HCT116 (cell line): ENCODE data around the gene SEC24D. TPM values are rescaled to one million over a fixed set of nuclear protein-coding genes. Genes with fewer than 3 reads are reported as not detected.

Experiments
- ATAC-seq: fragments of 200-7000 bp; cut with Tn5 transposase; 2 replicates; pipeline ENCODE4 v1.9.1; 2020; ENCODE audit warnings: mild to moderate bottlenecking, moderate library complexity
- BruUV-seq: library from RNA; stranded (reverse); fragments of 400-500 nt; replicated peaks from 2 replicates; lab custom pipeline; 2021; lab: Mats Ljungman, UMichigan
- CTCF ChIA-PET: fragments of 300-600 bp; sonication (Branson Sonifier 250); formaldehyde crosslinking; loops from one replicate; lab custom pipeline; 2021; ENCODE audit warnings: antibody characterized with exemption; lab: Charles Lee
- POLR2A ChIA-PET: fragments of 300-600, 350-600 bp; sonication (Branson Sonifier 250); formaldehyde crosslinking; loops from one replicate; lab custom pipeline; 2021; ENCODE audit warnings: antibody characterized with exemption; lab: Charles Lee
- RAD21 ChIA-PET, 2 experiments: fragments of 300-600 bp; sonication (Branson Sonifier 250); formaldehyde crosslinking; loops; one replicate each; lab custom pipeline; 2023; ENCODE audit warnings: low total read pairs in 2 of 2; ENCODE audit not compliant: uncharacterized antibody in 2 of 2, unreplicated experiment in 2 of 2, low non-redundant PET in 1 of 2; lab: Charles Lee
- DNase-seq: peaks from one replicate; pipeline ENCODE4 v3.0.0-alpha.2; 2010; ENCODE audit warnings: low read depth, low spot score
- H2AFZ ChIP-seq: fragments of 200-600 bp; shearing (Covaris generic), sonication (generic); 2 replicates; pipeline ENCODE4 v1.6.1; 2017; ENCODE audit warnings: low read depth, mixed run types, mixed read lengths, antibody characterized with exemption, low read length; ENCODE audit not compliant: poor library complexity, severe bottlenecking
- H3K27ac ChIP-seq: 2 replicates; pipeline ENCODE4 v1.5.1; 2012; ENCODE audit warnings: low read depth, low read length
- H3K27me3 ChIP-seq: fragments of 200-600 bp; sonication (generic); 2 replicates; pipeline ENCODE4 v1.6.1; 2016; ENCODE audit warnings: mixed run types, low read length, mixed read lengths; ENCODE audit not compliant: insufficient read depth
- H3K36me3 ChIP-seq, 2 experiments: fragments of 200-500 bp in 1 of 2; fragments of 200-600 bp in 1 of 2; sonication (Bioruptor generic) in 1 of 2; sonication (generic) in 1 of 2; 2 replicates each; pipeline versions ENCODE4 v1.5.1 to v1.6.1; 2014 to 2016; ENCODE audit warnings: low read length in 2 of 2, inconsistent platforms in 1 of 2, mixed read lengths in 1 of 2, mixed run types in 1 of 2; ENCODE audit not compliant: insufficient read depth in 2 of 2, control insufficient read depth in 1 of 2
- H3K4me1 ChIP-seq, 2 experiments: fragments of 200-600 bp in 1 of 2; sonication (generic) in 1 of 2; 2 replicates each; pipeline versions ENCODE4 v1.5.1 to v1.6.1; 2012 to 2017; ENCODE audit warnings: low read length in 2 of 2, inconsistent platforms in 1 of 2, mild to moderate bottlenecking in 1 of 2, mixed read lengths in 1 of 2, mixed run types in 1 of 2, moderate library complexity in 1 of 2; ENCODE audit not compliant: insufficient read depth in 2 of 2, control insufficient read depth in 1 of 2
- H3K4me2 ChIP-seq: fragments of 200-600 bp; sonication (generic); 2 replicates; pipeline ENCODE4 v1.6.1; 2017; ENCODE audit warnings: mixed run types, low read length, mixed read lengths
- H3K4me3 ChIP-seq, 2 experiments: fragments of 200-600 bp in 1 of 2; sonication (generic) in 1 of 2; replicated peaks in 1 of 2; 2 replicates each; pipeline ENCODE4 v1.5.1; 2011 to 2016; ENCODE audit warnings: low read length in 2 of 2, control low read depth in 1 of 2, low read depth in 1 of 2, mild to moderate bottlenecking in 1 of 2, mixed read lengths in 1 of 2, mixed run types in 1 of 2
- H3K79me2 ChIP-seq: fragments of 200-600 bp; sonication (generic); 2 replicates; pipeline ENCODE4 v1.6.1; 2017; ENCODE audit warnings: mild to moderate bottlenecking, mixed run types, low read length, moderate library complexity, mixed read lengths; ENCODE audit not compliant: insufficient read depth
- H3K9ac ChIP-seq: fragments of 200-600 bp; sonication (generic); 2 replicates; pipeline ENCODE4 v1.6.1; 2016; ENCODE audit warnings: low read length, mixed read lengths
- H3K9me2 ChIP-seq: fragments of 200-600 bp; sonication (generic), shearing (Covaris generic); 2 replicates; pipeline ENCODE4 v1.6.1; 2017; ENCODE audit warnings: mixed run types, mild to moderate bottlenecking, moderate library complexity; ENCODE audit not compliant: insufficient read depth
- H3K9me3 ChIP-seq, 2 experiments: fragments of 200-500 bp in 1 of 2; fragments of 200-600 bp in 1 of 2; sonication (Bioruptor generic) in 1 of 2; sonication (generic) in 1 of 2; 2 replicates each; pipeline ENCODE4 v1.6.1; 2014 to 2017; ENCODE audit warnings: low read length in 2 of 2, mixed read lengths in 2 of 2, inconsistent platforms in 1 of 2, low read depth in 1 of 2, mild to moderate bottlenecking in 1 of 2, mixed run types in 1 of 2, moderate library complexity in 1 of 2; ENCODE audit not compliant: control insufficient read depth in 1 of 2, insufficient read depth in 1 of 2
- H4K20me1 ChIP-seq: fragments of 200-600 bp; sonication (generic), shearing (Covaris generic); 2 replicates; pipeline ENCODE4 v1.6.1; 2017; ENCODE audit warnings: mixed run types, mild to moderate bottlenecking, moderate library complexity; ENCODE audit not compliant: insufficient read depth
- CBX3 ChIP-seq: IDR thresholded peaks from 2 replicates; pipeline ENCODE4 v1.6.1; 2012; ENCODE audit warnings: low read depth
- CEBPB ChIP-seq: IDR thresholded peaks from 2 replicates; pipeline ENCODE4 v1.6.1; 2012; ENCODE audit warnings: low read depth
- EGR1 ChIP-seq: IDR thresholded peaks from 2 replicates; pipeline ENCODE4 v1.6.1; 2012; ENCODE audit warnings: low read depth
- EZH2 ChIP-seq: fragments of 200-600 bp; sonication (generic); IDR thresholded peaks from 2 replicates; pipeline ENCODE4 v1.6.1; 2017; ENCODE audit warnings: antibody characterized with exemption, mixed run types
- POLR2A ChIP-seq: IDR thresholded peaks from 2 replicates; pipeline ENCODE4 v1.7.0; 2011; ENCODE audit warnings: borderline replicate concordance; ENCODE audit not compliant: insufficient read depth, insufficient read length; ENCODE audit errors: extremely low read depth
- RAD21 ChIP-seq: IDR thresholded peaks from 2 replicates; pipeline ENCODE4 v1.6.1; 2012; ENCODE audit warnings: low read depth, mild to moderate bottlenecking
- SIN3A ChIP-seq: IDR thresholded peaks from 2 replicates; pipeline ENCODE4 v1.6.1; 2012; ENCODE audit warnings: low read depth
- SP1 ChIP-seq: IDR thresholded peaks from 2 replicates; pipeline ENCODE4 v1.6.1; 2012; ENCODE audit warnings: low read depth
- SRF ChIP-seq: IDR thresholded peaks from 2 replicates; pipeline ENCODE4 v1.6.1; 2012; ENCODE audit warnings: low read depth
- TCF7L2 ChIP-seq: IDR thresholded peaks from 2 replicates; pipeline ENCODE4 v1.7.0; 2011; ENCODE audit warnings: borderline replicate concordance, inconsistent platforms; ENCODE audit not compliant: insufficient read depth, insufficient read length; ENCODE audit errors: extremely low read depth
- ZFX ChIP-seq: fragments of 450-650 bp; IDR thresholded peaks from 2 replicates; pipeline ENCODE4 v1.6.1; 2017
- ZNF274 ChIP-seq: fragments of 200-500 bp; sonication (Bioruptor generic); IDR thresholded peaks from 2 replicates; pipeline ENCODE4 v1.6.1; 2014; ENCODE audit warnings: mild to moderate bottlenecking, low read depth, low read length, inconsistent platforms
- intact Hi-C: fragments of 100-400 bp; cut with micrococcal nuclease; formaldehyde crosslinking; loops from 2 replicates; pipeline ENCODE4 v1.10.0; 2022
- total RNA-seq: library from RNA; stranded (reverse); gene quantifications from one replicate; pipeline ENCODE4 v1.2.1, GENCODE V29; 2021; ENCODE audit not compliant: unreplicated experiment
- TF ChIP-seq, protein P1 (sequence below), 3 experiments: fragments of 200-600 bp in 1 of 3; sonication (generic) in 1 of 3; IDR thresholded peaks in 2 of 3; conservative IDR thresholded peaks in 1 of 3; 2 replicates each; pipeline ENCODE4 v1.5.1; 2012 to 2017; ENCODE audit warnings: low read depth in 2 of 3, low read length in 2 of 3, antibody characterized with exemption in 1 of 3, borderline replicate concordance in 1 of 3, control low read depth in 1 of 3, mild to moderate bottlenecking in 1 of 3, mixed read lengths in 1 of 3, mixed run types in 1 of 3, moderate library complexity in 1 of 3; ENCODE audit not compliant: insufficient read depth in 1 of 3
- TF ChIP-seq, protein P2 (sequence below): IDR thresholded peaks from 2 replicates; pipeline ENCODE4 v1.6.1; 2012; ENCODE audit warnings: low read depth
- TF ChIP-seq, protein P3 (sequence below): IDR thresholded peaks from 2 replicates; pipeline ENCODE4 v1.6.1; 2012
- TF ChIP-seq, protein P4 (sequence below): IDR thresholded peaks from 2 replicates; pipeline ENCODE4 v1.6.1; 2011; ENCODE audit warnings: mild to moderate bottlenecking, low read length, moderate library complexity; ENCODE audit not compliant: insufficient replicate concordance; ENCODE audit errors: extremely low read depth
- TF ChIP-seq, protein P5 (sequence below): IDR thresholded peaks from 2 replicates; pipeline ENCODE4 v1.6.1; 2012

SEC24D gene
- total RNA-seq, 1 experiment from 2014 or later, result 28.5 TPM

DNA sequence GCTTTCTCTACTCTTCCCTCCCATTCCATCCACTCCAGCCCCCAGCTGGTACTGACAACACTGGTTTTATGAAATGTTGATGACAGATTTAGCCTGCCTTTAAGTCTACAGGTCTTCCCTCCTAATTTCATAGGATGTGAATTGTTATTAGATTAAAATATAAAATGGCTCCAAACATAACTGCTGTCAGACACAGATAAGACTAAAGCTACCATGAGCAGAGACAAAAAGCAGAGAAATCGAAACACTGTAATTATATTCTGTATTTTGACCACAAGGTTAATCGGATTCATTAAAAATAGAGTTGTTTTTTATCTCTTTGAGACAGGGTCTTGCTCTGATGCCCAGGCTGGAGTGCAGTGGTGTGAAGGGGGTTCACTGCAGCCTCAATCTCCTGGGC is 28.3 kb downstream of the SEC24D start:
- BruUV-seq, result no TSS peak
- H3K9me3 ChIP-seq, result no peaks in the 10 kb centered on the region
- no peaks in the 10 kb centered on the region for H3K9me2 ChIP-seq
- no peak overlapping the region for H2AFZ ChIP-seq
- no peaks in the 10 kb centered on the region for H3K27me3 ChIP-seq
- TF ChIP-seq CBX3 (no peak), ZNF274 (no peak), RAD21 (no peak), SRF (no peak), EGR1 (no peak), CEBPB (no peak), SP1 (no peak), SIN3A (no peak), POLR2A (no peak), ZFX (no peak), EZH2 (no peak), TCF7L2 (no peak)
- TF ChIP-seq, protein P1, sequence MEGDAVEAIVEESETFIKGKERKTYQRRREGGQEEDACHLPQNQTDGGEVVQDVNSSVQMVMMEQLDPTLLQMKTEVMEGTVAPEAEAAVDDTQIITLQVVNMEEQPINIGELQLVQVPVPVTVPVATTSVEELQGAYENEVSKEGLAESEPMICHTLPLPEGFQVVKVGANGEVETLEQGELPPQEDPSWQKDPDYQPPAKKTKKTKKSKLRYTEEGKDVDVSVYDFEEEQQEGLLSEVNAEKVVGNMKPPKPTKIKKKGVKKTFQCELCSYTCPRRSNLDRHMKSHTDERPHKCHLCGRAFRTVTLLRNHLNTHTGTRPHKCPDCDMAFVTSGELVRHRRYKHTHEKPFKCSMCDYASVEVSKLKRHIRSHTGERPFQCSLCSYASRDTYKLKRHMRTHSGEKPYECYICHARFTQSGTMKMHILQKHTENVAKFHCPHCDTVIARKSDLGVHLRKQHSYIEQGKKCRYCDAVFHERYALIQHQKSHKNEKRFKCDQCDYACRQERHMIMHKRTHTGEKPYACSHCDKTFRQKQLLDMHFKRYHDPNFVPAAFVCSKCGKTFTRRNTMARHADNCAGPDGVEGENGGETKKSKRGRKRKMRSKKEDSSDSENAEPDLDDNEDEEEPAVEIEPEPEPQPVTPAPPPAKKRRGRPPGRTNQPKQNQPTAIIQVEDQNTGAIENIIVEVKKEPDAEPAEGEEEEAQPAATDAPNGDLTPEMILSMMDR (IDR thresholded peaks at IDR 0.05 in 2 of 3, conservative IDR thresholded peaks at IDR 0.05 in 1 of 3; ENCODE audit: borderline replicate concordance in 1 of 3, insufficient read depth in 1 of 3, low read depth in 2 of 3, low read length in 2 of 3), result no peak
- TF ChIP-seq, protein P2, sequence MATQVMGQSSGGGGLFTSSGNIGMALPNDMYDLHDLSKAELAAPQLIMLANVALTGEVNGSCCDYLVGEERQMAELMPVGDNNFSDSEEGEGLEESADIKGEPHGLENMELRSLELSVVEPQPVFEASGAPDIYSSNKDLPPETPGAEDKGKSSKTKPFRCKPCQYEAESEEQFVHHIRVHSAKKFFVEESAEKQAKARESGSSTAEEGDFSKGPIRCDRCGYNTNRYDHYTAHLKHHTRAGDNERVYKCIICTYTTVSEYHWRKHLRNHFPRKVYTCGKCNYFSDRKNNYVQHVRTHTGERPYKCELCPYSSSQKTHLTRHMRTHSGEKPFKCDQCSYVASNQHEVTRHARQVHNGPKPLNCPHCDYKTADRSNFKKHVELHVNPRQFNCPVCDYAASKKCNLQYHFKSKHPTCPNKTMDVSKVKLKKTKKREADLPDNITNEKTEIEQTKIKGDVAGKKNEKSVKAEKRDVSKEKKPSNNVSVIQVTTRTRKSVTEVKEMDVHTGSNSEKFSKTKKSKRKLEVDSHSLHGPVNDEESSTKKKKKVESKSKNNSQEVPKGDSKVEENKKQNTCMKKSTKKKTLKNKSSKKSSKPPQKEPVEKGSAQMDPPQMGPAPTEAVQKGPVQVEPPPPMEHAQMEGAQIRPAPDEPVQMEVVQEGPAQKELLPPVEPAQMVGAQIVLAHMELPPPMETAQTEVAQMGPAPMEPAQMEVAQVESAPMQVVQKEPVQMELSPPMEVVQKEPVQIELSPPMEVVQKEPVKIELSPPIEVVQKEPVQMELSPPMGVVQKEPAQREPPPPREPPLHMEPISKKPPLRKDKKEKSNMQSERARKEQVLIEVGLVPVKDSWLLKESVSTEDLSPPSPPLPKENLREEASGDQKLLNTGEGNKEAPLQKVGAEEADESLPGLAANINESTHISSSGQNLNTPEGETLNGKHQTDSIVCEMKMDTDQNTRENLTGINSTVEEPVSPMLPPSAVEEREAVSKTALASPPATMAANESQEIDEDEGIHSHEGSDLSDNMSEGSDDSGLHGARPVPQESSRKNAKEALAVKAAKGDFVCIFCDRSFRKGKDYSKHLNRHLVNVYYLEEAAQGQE, result no peak
- TF ChIP-seq, protein P3, sequence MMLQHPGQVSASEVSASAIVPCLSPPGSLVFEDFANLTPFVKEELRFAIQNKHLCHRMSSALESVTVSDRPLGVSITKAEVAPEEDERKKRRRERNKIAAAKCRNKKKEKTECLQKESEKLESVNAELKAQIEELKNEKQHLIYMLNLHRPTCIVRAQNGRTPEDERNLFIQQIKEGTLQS, result no peak
- TF ChIP-seq, protein P4, sequence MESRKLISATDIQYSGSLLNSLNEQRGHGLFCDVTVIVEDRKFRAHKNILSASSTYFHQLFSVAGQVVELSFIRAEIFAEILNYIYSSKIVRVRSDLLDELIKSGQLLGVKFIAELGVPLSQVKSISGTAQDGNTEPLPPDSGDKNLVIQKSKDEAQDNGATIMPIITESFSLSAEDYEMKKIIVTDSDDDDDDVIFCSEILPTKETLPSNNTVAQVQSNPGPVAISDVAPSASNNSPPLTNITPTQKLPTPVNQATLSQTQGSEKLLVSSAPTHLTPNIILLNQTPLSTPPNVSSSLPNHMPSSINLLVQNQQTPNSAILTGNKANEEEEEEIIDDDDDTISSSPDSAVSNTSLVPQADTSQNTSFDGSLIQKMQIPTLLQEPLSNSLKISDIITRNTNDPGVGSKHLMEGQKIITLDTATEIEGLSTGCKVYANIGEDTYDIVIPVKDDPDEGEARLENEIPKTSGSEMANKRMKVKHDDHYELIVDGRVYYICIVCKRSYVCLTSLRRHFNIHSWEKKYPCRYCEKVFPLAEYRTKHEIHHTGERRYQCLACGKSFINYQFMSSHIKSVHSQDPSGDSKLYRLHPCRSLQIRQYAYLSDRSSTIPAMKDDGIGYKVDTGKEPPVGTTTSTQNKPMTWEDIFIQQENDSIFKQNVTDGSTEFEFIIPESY, result no peak
- TF ChIP-seq, protein P5, sequence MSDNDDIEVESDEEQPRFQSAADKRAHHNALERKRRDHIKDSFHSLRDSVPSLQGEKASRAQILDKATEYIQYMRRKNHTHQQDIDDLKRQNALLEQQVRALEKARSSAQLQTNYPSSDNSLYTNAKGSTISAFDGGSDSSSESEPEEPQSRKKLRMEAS, result no peak
- DNase-seq, result no peak
- intact Hi-C loops, result no loop called here
- no peak overlapping the region for H3K27ac ChIP-seq
- H3K36me3 ChIP-seq, result peaks cover 3 to 5% of the 10 kb centered on the region in 2 experiments; a peak in 2 of 4 replicates
- H3K79me2 ChIP-seq, result no peaks in the 10 kb centered on the region
- H4K20me1 ChIP-seq, result no peaks in the 10 kb centered on the region
- H3K4me2 ChIP-seq, result no peak overlapping the region
- no peak overlapping the region for H3K4me3 ChIP-seq
- H3K4me1 ChIP-seq, result no peaks in the 10 kb centered on the region
- ChIA-PET RAD21 (no interaction called here), POLR2A (no interaction called here), CTCF (no interaction called here)
- no peak overlapping the region for H3K9ac ChIP-seq
- no peak for ATAC-seq
